SK-N-SH (cell line): ENCODE measurements around the gene SLC16A8.

Experiments
- CHD2 ChIP-seq: fragments of 150-350 bp; IDR thresholded peaks from 2 replicates; pipeline ENCODE4 v1.6.1; 2018; ENCODE audit warnings: low read length; ENCODE audit not compliant: partially characterized antibody
- CTCF ChIP-seq: fragments of 200-600 bp; sonication (generic); IDR thresholded peaks from 2 replicates; pipeline ENCODE4 v1.6.1; 2017; ENCODE audit warnings: antibody characterized with exemption, mild to moderate bottlenecking, moderate library complexity
- EP300 ChIP-seq, 2 experiments: IDR thresholded peaks; 2 replicates each; pipeline versions ENCODE4 v1.4.0 to v1.6.1; 2012; ENCODE audit warnings: borderline replicate concordance in 1 of 2, low read depth in 1 of 2, low read length in 1 of 2
- EZH2phosphoT487 ChIP-seq: fragments of 200-600 bp; sonication (generic); IDR thresholded peaks from 2 replicates; pipeline ENCODE4 v1.6.1; 2017; ENCODE audit warnings: low read depth, mixed run types, mild to moderate bottlenecking, antibody characterized with exemption, moderate library complexity, borderline replicate concordance

GRCh38 chr22:38129021-38129420 is 45.0 kb upstream of the SLC16A8 start:
- TF ChIP-seq CHD2: no peak
- TF ChIP-seq EP300 (IDR thresholded peaks at IDR 0.05; ENCODE audit: borderline replicate concordance in 1 of 2, low read depth in 1 of 2, low read length in 1 of 2): no peak
- no peak for TF ChIP-seq CTCF
- no peak for TF ChIP-seq EZH2phosphoT487
